WI38 (cell line): Measurements from ENCODE around the gene AP1G1.

Source experiments
- H3K4me3 ChIP-seq: 2 replicates; pipeline ENCODE4 v1.5.1; 2011; ENCODE audit warnings: low read depth, mild to moderate bottlenecking, control low read depth, low read length
- TF ChIP-seq, protein P1 (sequence below): IDR thresholded peaks from 2 replicates; pipeline ENCODE4 v1.5.1; 2012; ENCODE audit warnings: low read depth, mild to moderate bottlenecking, control low read depth, low read length

Gene AP1G1

DNA sequence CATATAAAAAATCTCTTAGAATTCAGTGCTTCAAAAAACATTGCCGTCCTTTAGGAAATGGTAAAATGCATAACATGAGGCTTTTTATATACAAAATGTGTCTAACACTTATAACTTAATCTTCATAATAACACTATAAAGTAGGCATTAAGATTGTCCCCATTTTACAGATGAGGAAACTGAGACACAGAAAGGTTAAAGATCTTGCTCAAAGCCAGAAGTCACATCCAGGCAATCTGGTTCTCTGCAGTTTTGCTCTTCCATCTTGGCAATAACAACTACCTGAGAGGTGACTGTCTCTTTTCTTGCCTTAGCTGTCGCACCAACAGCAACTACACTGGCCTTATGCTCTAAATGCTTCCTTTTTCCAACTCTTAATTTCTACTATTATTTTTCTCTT lies 24.5 kb downstream of the AP1G1 start:
- TF ChIP-seq, protein P1, sequence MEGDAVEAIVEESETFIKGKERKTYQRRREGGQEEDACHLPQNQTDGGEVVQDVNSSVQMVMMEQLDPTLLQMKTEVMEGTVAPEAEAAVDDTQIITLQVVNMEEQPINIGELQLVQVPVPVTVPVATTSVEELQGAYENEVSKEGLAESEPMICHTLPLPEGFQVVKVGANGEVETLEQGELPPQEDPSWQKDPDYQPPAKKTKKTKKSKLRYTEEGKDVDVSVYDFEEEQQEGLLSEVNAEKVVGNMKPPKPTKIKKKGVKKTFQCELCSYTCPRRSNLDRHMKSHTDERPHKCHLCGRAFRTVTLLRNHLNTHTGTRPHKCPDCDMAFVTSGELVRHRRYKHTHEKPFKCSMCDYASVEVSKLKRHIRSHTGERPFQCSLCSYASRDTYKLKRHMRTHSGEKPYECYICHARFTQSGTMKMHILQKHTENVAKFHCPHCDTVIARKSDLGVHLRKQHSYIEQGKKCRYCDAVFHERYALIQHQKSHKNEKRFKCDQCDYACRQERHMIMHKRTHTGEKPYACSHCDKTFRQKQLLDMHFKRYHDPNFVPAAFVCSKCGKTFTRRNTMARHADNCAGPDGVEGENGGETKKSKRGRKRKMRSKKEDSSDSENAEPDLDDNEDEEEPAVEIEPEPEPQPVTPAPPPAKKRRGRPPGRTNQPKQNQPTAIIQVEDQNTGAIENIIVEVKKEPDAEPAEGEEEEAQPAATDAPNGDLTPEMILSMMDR = no peak
- no peak overlapping the region for H3K4me3 ChIP-seq

DNA sequence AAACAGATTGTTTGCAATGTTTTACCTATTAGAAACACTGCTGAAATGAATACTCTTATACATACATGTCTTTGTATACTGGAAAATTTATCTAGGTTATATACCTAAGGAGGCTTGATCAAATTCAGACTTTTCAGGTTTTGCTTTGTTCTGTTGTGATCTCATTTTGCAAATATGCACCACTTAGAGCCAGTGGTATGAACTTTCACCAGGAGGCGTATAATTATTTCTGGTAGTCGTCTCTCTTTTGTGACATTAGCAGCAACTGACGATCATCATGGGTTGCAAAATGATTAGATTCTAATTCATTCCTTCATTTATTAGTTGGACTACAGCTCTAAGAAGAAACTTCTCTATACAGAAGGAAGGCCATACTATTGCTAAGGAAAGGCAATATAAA lies 26.9 kb downstream of the AP1G1 start:
- TF ChIP-seq, protein P1 = no peak
- no peak overlapping the region for H3K4me3 ChIP-seq

DNA sequence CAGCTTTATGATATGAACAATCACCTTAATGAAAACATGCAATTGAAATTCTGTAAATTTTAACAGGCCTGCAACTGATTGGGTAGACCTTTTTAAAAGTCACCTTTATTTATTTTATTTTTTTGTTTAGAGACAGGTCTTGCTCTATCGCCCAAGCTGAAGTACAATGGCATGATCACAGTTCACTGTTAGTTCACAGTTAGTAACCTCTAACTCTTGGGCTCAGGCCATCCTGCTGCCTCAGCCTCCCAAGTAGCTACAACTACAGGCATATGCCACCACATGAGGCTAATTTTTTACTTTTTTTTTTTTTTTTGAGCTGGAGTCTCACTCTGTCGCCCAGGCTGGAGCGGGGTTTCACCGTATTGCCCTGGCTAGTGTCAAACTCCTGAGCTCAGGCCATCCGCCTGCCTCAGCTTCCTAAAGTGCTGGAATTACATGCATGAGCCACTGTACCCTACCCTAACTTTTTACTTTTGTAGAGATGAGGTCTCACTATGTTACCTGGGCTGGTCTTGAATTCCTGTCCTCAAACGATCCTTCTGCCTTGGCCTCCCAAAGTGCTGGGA lies 28.0 kb downstream of the AP1G1 start:
- TF ChIP-seq, protein P1 = no peak
- H3K4me3 ChIP-seq = no peak overlapping the region

DNA sequence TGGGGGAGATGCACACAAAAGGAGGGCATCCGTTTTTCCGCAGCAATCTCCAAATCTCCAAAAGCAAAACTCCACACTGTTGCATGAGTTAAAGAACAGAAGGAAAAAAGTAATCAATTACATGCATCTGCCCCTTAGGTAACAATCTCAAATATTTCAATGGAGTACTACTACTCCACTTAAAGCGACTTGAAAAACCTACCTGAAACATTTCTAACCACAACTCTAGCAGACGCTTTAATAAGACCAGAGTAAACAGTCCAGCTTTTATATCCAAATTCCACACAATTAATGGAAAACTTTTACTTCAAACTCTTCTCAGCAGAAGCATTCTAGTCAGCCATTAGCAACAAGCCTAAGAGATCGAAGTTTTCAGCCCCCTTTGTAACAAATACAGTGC lies 29.9 kb downstream of the AP1G1 start:
- TF ChIP-seq, protein P1 = no peak

DNA sequence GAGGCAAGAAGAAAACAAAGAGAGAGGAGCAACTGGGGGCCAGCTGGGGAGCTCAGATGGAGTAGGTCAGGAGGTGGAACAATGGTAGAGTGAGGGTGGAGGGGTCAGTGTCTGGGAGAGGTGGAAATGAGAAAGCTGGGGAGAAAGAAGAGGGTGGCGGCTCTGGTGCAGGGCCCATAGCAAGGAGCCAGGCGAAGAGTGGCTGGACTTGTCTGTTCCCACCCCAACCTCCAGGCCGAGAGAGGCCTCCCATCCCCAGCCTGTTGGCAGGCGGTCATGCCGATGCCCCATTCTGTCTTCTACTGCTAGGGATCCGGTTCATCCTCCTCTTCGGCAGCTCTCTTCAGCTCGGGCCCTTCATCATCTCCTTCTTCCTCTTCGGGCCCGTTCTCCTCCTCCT lies 31.3 kb downstream of the AP1G1 start:
- H3K4me3 ChIP-seq = no peak overlapping the region
- TF ChIP-seq, protein P1 = no peak

More for the DNA sequence above, 29.9 kb downstream of the AP1G1 start:
- no peak overlapping the region for H3K4me3 ChIP-seq

DNA sequence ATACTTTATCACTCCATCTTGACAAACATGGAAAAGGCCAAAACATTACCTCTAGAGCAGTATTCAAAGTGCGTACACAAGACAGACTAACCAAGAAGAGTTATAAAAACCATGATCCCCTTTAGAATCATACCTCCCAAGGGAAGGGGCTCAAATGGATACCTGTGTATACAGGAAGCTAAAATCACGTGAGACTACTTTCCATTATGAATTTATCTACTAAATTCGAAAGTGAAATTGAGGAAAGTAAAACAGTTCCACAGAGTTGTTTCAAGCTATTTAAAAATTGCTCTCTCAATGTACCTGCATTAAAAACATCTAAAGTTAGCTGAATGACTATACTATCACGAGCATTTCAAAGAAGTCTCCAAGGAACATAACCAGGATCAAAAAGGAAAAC lies 32.7 kb downstream of the AP1G1 start:
- TF ChIP-seq, protein P1 = no peak
- no peak overlapping the region for H3K4me3 ChIP-seq

DNA sequence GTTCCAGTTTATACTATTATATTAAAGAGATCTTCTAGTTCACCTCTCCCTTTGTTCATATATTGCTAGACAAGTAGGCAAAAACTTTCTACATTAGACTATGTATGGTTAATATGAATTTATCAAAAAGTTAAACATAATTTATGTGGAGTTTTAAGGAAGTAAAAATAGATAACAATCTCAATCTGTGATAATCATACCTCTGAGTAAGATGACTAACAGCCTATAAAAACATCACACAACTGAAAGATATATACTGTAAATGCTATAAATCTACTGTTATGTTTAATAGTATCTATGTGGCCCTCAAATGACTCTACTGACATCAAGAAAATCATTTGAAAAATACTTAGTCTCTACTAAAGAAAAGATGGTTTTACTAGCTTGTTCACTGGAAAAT lies 37.1 kb downstream of the AP1G1 start:
- H3K4me3 ChIP-seq = no peak overlapping the region

More for the DNA sequence above, 37.1 kb downstream of the AP1G1 start:
- TF ChIP-seq, protein P1 = no peak
